Brain pericyte (primary cell): ENCODE results near the gene FAM184A.

ENCODE experiments used
- DNase-seq: peaks from one replicate; pipeline ENCODE4 v3.0.0-alpha.2; 2012; ENCODE audit warnings: low read depth, low spot score

The FAM184A gene

DNA sequence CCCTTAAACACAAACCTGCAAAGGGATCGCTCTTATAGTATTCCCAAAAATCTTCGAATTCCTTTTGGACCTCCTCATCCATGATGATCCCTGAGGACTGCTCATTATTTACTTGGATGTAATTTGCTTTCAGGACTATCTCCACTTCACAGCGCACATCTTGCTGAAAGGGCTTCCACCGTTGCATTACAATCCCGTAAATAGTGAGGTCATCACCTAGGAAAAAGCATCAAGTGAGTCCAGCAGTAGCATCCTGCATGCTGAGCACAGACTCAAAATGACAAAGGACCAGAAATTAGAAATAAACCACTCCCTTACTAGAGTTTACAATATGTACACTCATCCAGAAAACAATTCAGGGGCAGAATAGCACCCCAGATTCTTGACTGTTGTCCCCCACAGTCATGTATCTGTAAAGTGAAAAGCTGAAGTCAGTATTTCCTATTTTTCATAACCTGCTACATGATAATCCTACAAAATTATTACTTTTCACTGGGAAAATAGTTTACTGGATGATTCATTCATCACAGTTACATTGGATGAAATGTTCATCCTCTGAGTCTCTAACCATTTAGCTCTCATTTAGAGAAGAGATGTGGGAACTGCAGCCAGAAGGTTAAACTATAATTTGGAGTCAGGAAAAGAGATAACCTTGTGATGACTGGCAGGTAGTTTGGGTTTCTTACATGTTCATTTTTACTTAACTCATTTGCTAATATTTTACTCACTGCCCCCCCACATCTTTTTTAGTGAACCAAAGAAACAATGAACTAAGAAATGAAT, 160.7 kb downstream of the FAM184A start:
- no peak for DNase-seq

DNA sequence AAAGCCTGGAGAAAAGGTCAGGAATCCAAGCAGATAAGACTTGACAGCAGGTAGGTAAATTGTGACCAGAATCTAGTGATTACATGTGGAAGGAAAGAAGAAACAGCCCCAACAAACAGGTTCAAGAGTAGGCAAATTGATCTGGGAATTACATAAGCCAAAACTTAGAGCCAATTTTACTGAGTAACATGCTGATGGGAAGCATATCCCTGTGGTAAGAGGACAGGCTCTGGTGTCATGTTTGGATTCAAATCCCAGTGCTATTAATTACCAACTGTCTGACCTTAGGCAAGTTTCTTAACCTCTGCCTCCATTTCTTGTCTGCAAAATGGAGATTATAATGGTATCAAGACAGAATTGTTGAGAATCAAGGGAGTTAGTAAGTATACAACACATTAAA, 163.9 kb downstream of the FAM184A start:
- no peak for DNase-seq

DNA sequence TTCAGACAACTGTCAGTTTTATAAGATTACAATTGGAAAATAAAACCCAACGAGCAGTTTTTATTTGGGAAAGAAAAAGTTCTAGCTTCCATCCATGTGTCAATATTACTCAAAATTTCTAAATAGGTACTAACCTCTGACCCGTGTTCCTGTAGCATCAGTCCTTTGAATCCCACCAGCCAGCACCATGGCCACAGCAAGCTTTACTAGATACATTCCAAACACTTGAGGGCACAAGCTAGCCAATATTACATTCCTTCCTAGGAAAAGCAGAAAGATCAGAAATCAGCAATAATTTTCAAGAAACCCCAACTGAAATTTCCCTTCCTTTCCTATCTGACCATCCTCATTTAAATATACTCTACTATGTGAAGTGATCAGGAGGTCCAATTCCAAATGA, 165.3 kb downstream of the FAM184A start:
- no peak for DNase-seq

DNA sequence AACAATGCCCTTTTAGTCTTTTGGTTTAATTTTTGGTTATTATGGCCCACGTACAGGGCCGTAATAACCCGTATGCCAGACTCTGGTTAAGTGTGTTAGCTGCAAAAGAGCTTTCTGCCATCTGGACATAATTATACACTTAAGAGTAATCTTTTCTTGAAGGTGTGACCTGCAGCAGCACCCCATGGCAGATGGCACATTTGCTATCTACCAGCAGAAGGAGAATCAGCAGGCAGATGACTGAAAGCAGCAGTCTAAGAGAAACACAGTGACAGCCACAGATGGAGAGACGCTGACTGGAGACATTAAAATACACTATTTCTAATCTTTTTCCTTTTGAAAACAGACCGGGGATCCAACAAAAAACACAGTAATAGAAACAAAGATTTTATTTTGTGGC, 165.8 kb downstream of the FAM184A start:
- DNase-seq = no peak
